ENCODE measurements around the gene INSYN2B. TPM values are rescaled to one million over a fixed set of nuclear protein-coding genes. Genes with fewer than 3 reads are reported as not detected.

Gene INSYN2B
- total and polyA plus RNA-seq, 9 donors, result 0.12 to 3.3 (median 1.1) TPM; not detected in 1

DNA sequence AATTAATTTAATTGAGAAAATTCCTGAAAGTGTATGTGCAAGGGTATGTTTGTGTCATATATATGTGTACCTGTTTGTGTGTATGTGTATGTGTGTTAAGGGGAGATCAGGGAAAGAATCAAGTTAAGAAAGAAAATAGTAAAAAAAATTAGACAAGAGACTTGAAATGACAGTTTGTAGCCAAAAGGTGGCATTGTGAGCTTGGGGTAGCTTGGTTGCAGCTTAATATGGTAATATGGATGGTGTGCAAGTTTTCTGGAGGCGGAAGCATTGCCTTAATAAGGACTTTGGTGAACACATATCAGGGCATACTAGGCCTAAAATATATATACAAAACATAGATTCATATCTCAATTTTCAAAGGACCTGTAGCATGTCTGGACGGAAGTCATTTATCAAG, 129.9 kb downstream of the INSYN2B start:
- no peaks in the 10 kb centered on the region for H3K36me3 ChIP-seq
- TF ChIP-seq, protein P1, sequence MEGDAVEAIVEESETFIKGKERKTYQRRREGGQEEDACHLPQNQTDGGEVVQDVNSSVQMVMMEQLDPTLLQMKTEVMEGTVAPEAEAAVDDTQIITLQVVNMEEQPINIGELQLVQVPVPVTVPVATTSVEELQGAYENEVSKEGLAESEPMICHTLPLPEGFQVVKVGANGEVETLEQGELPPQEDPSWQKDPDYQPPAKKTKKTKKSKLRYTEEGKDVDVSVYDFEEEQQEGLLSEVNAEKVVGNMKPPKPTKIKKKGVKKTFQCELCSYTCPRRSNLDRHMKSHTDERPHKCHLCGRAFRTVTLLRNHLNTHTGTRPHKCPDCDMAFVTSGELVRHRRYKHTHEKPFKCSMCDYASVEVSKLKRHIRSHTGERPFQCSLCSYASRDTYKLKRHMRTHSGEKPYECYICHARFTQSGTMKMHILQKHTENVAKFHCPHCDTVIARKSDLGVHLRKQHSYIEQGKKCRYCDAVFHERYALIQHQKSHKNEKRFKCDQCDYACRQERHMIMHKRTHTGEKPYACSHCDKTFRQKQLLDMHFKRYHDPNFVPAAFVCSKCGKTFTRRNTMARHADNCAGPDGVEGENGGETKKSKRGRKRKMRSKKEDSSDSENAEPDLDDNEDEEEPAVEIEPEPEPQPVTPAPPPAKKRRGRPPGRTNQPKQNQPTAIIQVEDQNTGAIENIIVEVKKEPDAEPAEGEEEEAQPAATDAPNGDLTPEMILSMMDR (IDR thresholded peaks at IDR 0.05), result no peak
- TF ChIP-seq POLR2A (IDR thresholded peaks at IDR 0.05) (no peak), EP300 (IDR thresholded peaks at IDR 0.05) (no peak)
- intact Hi-C loops (cut with DNase I), result no loop called here
- no peak overlapping the region for H3K27ac ChIP-seq
- H3K4me1 ChIP-seq (ENCODE audit: insufficient read depth), result no peaks in the 10 kb centered on the region
- no peak overlapping the region for H3K4me3 ChIP-seq
- 93 to 99% (median 96%) methylated on average over 2 of the region's 2 CpGs for WGBS, 3 donors
- DNase-seq, result no peak
- H3K27me3 ChIP-seq, result no peaks in the 10 kb centered on the region
- no peaks in the 10 kb centered on the region for H3K9me3 ChIP-seq

DNA sequence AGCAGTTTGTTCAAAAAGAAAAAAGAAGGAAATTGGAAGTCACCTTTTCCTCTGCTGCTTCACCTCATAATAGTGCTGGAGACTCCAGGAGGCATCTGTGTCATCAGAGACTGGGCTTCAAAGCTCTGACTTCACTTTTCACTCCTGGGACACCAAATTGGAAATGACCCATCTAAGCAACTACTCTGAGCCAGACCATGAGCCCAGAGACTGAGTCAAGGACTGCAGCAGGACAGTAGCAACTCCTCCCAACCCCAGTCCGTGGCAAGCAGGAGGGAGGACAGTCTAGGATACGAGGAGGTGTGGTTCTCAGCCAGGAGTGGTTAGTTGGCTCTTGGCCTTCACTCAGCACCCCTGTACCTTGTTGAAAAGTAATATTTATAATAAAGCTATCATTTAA, 131.5 kb downstream of the INSYN2B start:
- 64 to 67% (median 67%) methylated on average over 2 of the region's 2 CpGs for WGBS, 3 donors
- no peak overlapping the region for H3K4me3 ChIP-seq
- no peak overlapping the region for H3K27ac ChIP-seq
- H3K4me1 ChIP-seq (ENCODE audit: insufficient read depth), result no peaks in the 10 kb centered on the region
- no peak for DNase-seq
- H3K36me3 ChIP-seq, result no peaks in the 10 kb centered on the region
- TF ChIP-seq EP300 (IDR thresholded peaks at IDR 0.05) (no peak), POLR2A (IDR thresholded peaks at IDR 0.05) (no peak)
- TF ChIP-seq, protein P1 (IDR thresholded peaks at IDR 0.05), result no peak
- no peaks in the 10 kb centered on the region for H3K9me3 ChIP-seq
- H3K27me3 ChIP-seq, result no peaks in the 10 kb centered on the region
- intact Hi-C loops (cut with DNase I), result no loop called here

DNA sequence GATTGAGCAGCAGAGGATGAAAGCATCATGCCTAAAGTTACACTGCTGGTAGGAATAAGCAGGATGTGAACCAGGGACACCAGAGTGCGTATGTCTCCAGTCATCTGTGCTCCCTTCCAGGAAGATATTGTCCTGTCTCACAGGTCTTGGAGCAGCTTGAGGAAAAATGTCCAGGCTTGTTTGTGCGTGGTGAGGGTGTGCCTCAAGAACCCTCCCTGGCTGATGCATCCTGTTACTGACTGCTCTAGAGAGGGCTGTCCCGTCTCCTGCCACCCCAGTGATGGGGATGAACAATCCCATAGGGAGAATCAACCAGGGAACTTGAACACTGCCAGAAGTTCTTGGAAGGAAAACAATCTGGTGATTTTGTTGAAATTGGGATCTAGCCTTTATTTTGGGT, 132.0 kb downstream of the INSYN2B start:
- 70 to 96% (median 90%) methylated on average over 3 of the region's 3 CpGs for WGBS, 3 donors
- H3K36me3 ChIP-seq, result no peaks in the 10 kb centered on the region
- H3K9me3 ChIP-seq, result no peaks in the 10 kb centered on the region
- no peak overlapping the region for H3K27ac ChIP-seq
- intact Hi-C loops (cut with DNase I), result no loop called here
- DNase-seq, result no peak
- no peak overlapping the region for H3K4me3 ChIP-seq
- TF ChIP-seq, protein P1 (IDR thresholded peaks at IDR 0.05), result no peak
- no peak for TF ChIP-seq EP300 (IDR thresholded peaks at IDR 0.05)
- no peak for TF ChIP-seq POLR2A (IDR thresholded peaks at IDR 0.05)
- no peaks in the 10 kb centered on the region for H3K27me3 ChIP-seq
- H3K4me1 ChIP-seq (ENCODE audit: insufficient read depth), result no peaks in the 10 kb centered on the region

DNA sequence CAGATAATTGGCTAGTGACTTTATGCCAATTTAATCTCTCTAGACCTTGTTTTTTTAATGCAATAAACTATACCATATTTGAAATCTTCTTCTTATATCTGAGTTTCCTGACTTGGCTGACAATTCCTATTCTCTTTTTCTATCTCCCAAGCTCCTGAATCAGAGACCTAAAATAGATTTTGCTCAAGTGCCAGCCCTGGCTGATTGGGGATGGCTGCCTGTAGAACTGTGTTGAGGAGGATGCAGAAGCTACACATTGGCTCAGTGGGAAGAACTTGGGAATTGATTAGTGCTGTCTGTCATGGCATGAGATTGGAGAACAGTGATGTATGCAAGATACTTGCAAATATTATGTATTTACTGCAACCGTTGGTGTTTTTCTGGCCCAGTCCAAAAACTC, 132.8 kb downstream of the INSYN2B start:
- intact Hi-C loops (cut with DNase I), result no loop called here
- 18 to 54% (median 42%) methylated on average over 1 of the region's 1 CpG for WGBS, 3 donors

More for the DNA sequence above, 132.8 kb downstream of the INSYN2B start:
- Histone ChIP-seq H3K4me3 (no peak overlapping the region), H3K27me3 (no peaks in the 10 kb centered on the region), H3K4me1 (ENCODE audit: insufficient read depth) (no peaks in the 10 kb centered on the region), H3K36me3 (no peaks in the 10 kb centered on the region), H3K27ac (no peak overlapping the region), H3K9me3 (no peaks in the 10 kb centered on the region)
- DNase-seq, result no peak
- TF ChIP-seq POLR2A (IDR thresholded peaks at IDR 0.05) (no peak), EP300 (IDR thresholded peaks at IDR 0.05) (no peak)
- TF ChIP-seq, protein P1 (IDR thresholded peaks at IDR 0.05), result no peak

Data from ovary (tissue), 9 donors.